KMS-11 (cell line): ENCODE measurements around the gene CDC45.

Experiments
- H2AFZ ChIP-seq: fragments of 200-600 bp; sonication (generic); 2 replicates; pipeline ENCODE4 v1.6.1; 2016; ENCODE audit warnings: antibody characterized with exemption, mixed run types, low read depth
- H3K27ac ChIP-seq: fragments of 200-600 bp; sonication (generic); 2 replicates; pipeline ENCODE4 v1.6.1; 2016; ENCODE audit warnings: mild to moderate bottlenecking, mixed run types
- H3K27me3 ChIP-seq: fragments of 200-600 bp; sonication (generic); 2 replicates; pipeline ENCODE4 v1.6.1; 2017; ENCODE audit warnings: mild to moderate bottlenecking, low read depth, mixed run types, moderate library complexity; ENCODE audit not compliant: insufficient read depth
- H3K36me3 ChIP-seq: fragments of 200-600 bp; sonication (generic); 2 replicates; pipeline ENCODE4 v1.6.1; 2017; ENCODE audit warnings: mild to moderate bottlenecking, mixed run types; ENCODE audit not compliant: insufficient read depth
- H3K4me1 ChIP-seq: fragments of 200-600 bp; sonication (generic); 2 replicates; pipeline ENCODE4 v1.6.1; 2016; ENCODE audit warnings: mild to moderate bottlenecking, low read depth, mixed run types; ENCODE audit not compliant: poor library complexity, severe bottlenecking
- H3K4me2 ChIP-seq: fragments of 200-600 bp; sonication (generic); 2 replicates; pipeline ENCODE4 v1.7.0; 2016; ENCODE audit warnings: mild to moderate bottlenecking, mixed run types
- H3K4me3 ChIP-seq: fragments of 200-600 bp; sonication (generic); IDR thresholded peaks from 2 replicates; pipeline ENCODE4 v1.6.1; 2017; ENCODE audit warnings: low read depth, low read length, mixed read lengths; ENCODE audit not compliant: insufficient read depth
- H3K79me2 ChIP-seq: fragments of 200-600 bp; sonication (generic); 2 replicates; pipeline ENCODE4 v1.6.1; 2016; ENCODE audit warnings: low read depth, mixed run types; ENCODE audit not compliant: insufficient read depth
- H3K9ac ChIP-seq: fragments of 200-600 bp; sonication (generic); 2 replicates; pipeline ENCODE4 v1.6.1; 2016; ENCODE audit warnings: mild to moderate bottlenecking, mixed run types
- H4K20me1 ChIP-seq: fragments of 200-600 bp; sonication (generic); 2 replicates; pipeline ENCODE4 v1.6.1; 2016; ENCODE audit warnings: mild to moderate bottlenecking, mixed run types; ENCODE audit not compliant: insufficient read depth
- CTCF ChIP-seq: fragments of 200-600 bp; sonication (generic); conservative IDR thresholded peaks from 2 replicates; pipeline ENCODE4 v1.6.1; 2017; ENCODE audit warnings: low read depth, mild to moderate bottlenecking, antibody characterized with exemption, low read length, moderate library complexity, mixed read lengths

CDC45 gene

GRCh38 chr22:19463008-19463407, 16.7 kb upstream of the CDC45 start:
- no peaks in the 10 kb centered on the region for H3K79me2 ChIP-seq
- H4K20me1 ChIP-seq = no peaks in the 10 kb centered on the region
- H2AFZ ChIP-seq = no peak overlapping the region
- no peak for TF ChIP-seq CTCF
- no peak overlapping the region for H3K4me2 ChIP-seq
- H3K27me3 ChIP-seq = no peaks in the 10 kb centered on the region
- H3K4me1 ChIP-seq = no peaks in the 10 kb centered on the region
- H3K27ac ChIP-seq = no peak overlapping the region
- H3K4me3 ChIP-seq = no peak overlapping the region
- H3K36me3 ChIP-seq = no peaks in the 10 kb centered on the region
- H3K9ac ChIP-seq = no peak overlapping the region

- no peak overlapping the region for H3K9ac ChIP-seq
- H3K4me2 ChIP-seq = no peak overlapping the region
- H3K27me3 ChIP-seq = no peaks in the 10 kb centered on the region
- H4K20me1 ChIP-seq = no peaks in the 10 kb centered on the region
- no peaks in the 10 kb centered on the region for H3K4me1 ChIP-seq
- TF ChIP-seq CTCF = no peak
- H3K27ac ChIP-seq = no peak overlapping the region
- H3K79me2 ChIP-seq = no peaks in the 10 kb centered on the region
- no peaks in the 10 kb centered on the region for H3K36me3 ChIP-seq
- H3K4me3 ChIP-seq = no peak overlapping the region
- H2AFZ ChIP-seq = no peak overlapping the region
Observed at GRCh38 chr22:19463491-19464469, 15.9 kb upstream of the CDC45 start.

GRCh38 chr22:19464546-19464945, 15.2 kb upstream of the CDC45 start:
- TF ChIP-seq CTCF = no peak
- no peak overlapping the region for H3K27ac ChIP-seq
- H3K9ac ChIP-seq = no peak overlapping the region
- H4K20me1 ChIP-seq = no peaks in the 10 kb centered on the region
- H3K4me2 ChIP-seq = no peak overlapping the region
- no peak overlapping the region for H2AFZ ChIP-seq
- no peaks in the 10 kb centered on the region for H3K27me3 ChIP-seq
- H3K79me2 ChIP-seq = no peaks in the 10 kb centered on the region
- no peak overlapping the region for H3K4me3 ChIP-seq
- H3K36me3 ChIP-seq = no peaks in the 10 kb centered on the region
- no peaks in the 10 kb centered on the region for H3K4me1 ChIP-seq

GRCh38 chr22:19464975-19465374, 14.7 kb upstream of the CDC45 start:
- no peaks in the 10 kb centered on the region for H3K36me3 ChIP-seq
- no peaks in the 10 kb centered on the region for H4K20me1 ChIP-seq
- no peak overlapping the region for H2AFZ ChIP-seq

More at GRCh38 chr22:19464975-19465374, 14.7 kb upstream of the CDC45 start:
- no peak overlapping the region for H3K27ac ChIP-seq
- no peak overlapping the region for H3K4me3 ChIP-seq
- H3K4me2 ChIP-seq = no peak overlapping the region
- no peak overlapping the region for H3K9ac ChIP-seq
- TF ChIP-seq CTCF = no peak
- no peaks in the 10 kb centered on the region for H3K27me3 ChIP-seq
- no peaks in the 10 kb centered on the region for H3K4me1 ChIP-seq
- no peaks in the 10 kb centered on the region for H3K79me2 ChIP-seq
